Panc1 (cell line): ENCODE data around the gene GPC1.

Experiments
- CTCF ChIP-seq: fragments of 450-650 bp; IDR thresholded peaks from 2 replicates; pipeline ENCODE4 v1.5.1; 2017; ENCODE audit warnings: mild to moderate bottlenecking
- REST ChIP-seq, 2 experiments: IDR thresholded peaks; 2 replicates each; pipeline ENCODE4 v1.6.1; 2011 to 2012; ENCODE audit warnings: low read depth in 2 of 2, control low read depth in 1 of 2, low read length in 1 of 2, mild to moderate bottlenecking in 1 of 2, moderate library complexity in 1 of 2; ENCODE audit not compliant: insufficient read depth in 1 of 2
- SIN3A ChIP-seq: IDR thresholded peaks from 2 replicates; pipeline ENCODE4 v1.6.1; 2012; ENCODE audit warnings: low read depth, mild to moderate bottlenecking, low read length, moderate library complexity, borderline replicate concordance; ENCODE audit not compliant: insufficient read depth

- TF ChIP-seq CTCF = no peak
- TF ChIP-seq REST (IDR thresholded peaks at IDR 0.05; ENCODE audit: insufficient read depth in 1 of 2, low read depth in 2 of 2, low read length in 1 of 2) = no peak
- TF ChIP-seq SIN3A = no peak
Measured at GRCh38 chr2:240512666-240513535, 77.4 kb downstream of the GPC1 start.
